Tibial artery (tissue), 4 donors: Measurements from ENCODE around the gene RAB37.

ENCODE experiments used
- DNase-seq, 2 donors: peaks; one replicate each; pipeline ENCODE4 v3.0.0-alpha.2; 2019
- H3K27ac ChIP-seq, 2 donors: fragments of 200-600 bp; sonication (generic) in 1 of 2; 1 replicate in 1 of 2; 2 replicates in 1 of 2; pipeline ENCODE4 v1.5.1; 2018 to 2019; ENCODE audit warnings: mild to moderate bottlenecking in 1 of 2
- H3K27me3 ChIP-seq, 2 donors: fragments of 200-600 bp; sonication (generic) in 1 of 2; one replicate each; pipeline versions ENCODE4 v1.5.1 to v1.6.0; 2016 to 2019
- H3K36me3 ChIP-seq, 3 donors: fragments of 200-600 bp; sonication (generic) in 2 of 3; one replicate each; pipeline ENCODE4 v1.5.1; 2016 to 2019; ENCODE audit warnings: mild to moderate bottlenecking in 2 of 3
- H3K4me1 ChIP-seq, 4 donors: fragments of 200-600 bp; sonication (generic) in 2 of 4; 1 replicate in 3 of 4; 2 replicates in 1 of 4; pipeline ENCODE4 v1.5.1; 2016 to 2019
- H3K4me3 ChIP-seq, 2 donors: fragments of 200-600 bp; sonication (generic) in 1 of 2; 1 replicate in 1 of 2; 2 replicates in 1 of 2; pipeline ENCODE4 v1.5.1; 2018 to 2019; ENCODE audit warnings: mild to moderate bottlenecking in 2 of 2
- H3K9me3 ChIP-seq, 3 donors: fragments of 200-600 bp; sonication (generic) in 1 of 3; one replicate each; pipeline ENCODE4 v1.5.1; 2016 to 2019
- CTCF ChIP-seq, 2 experiments: fragments of 200-600 bp in 1 of 2; fragments of 450-650 bp in 1 of 2; IDR thresholded peaks; one replicate each; pipeline ENCODE4 v1.5.1; 2017 to 2019; ENCODE audit warnings: antibody characterized with exemption in 2 of 2, mild to moderate bottlenecking in 1 of 2, moderate library complexity in 1 of 2
- intact Hi-C: fragments of 100-400 bp; cut with DNase I; formaldehyde crosslinking; loops from one replicate; pipeline ENCODE4 v1.15.0; 2023; ENCODE audit warnings: low total_unique reads

RAB37 gene

DNA sequence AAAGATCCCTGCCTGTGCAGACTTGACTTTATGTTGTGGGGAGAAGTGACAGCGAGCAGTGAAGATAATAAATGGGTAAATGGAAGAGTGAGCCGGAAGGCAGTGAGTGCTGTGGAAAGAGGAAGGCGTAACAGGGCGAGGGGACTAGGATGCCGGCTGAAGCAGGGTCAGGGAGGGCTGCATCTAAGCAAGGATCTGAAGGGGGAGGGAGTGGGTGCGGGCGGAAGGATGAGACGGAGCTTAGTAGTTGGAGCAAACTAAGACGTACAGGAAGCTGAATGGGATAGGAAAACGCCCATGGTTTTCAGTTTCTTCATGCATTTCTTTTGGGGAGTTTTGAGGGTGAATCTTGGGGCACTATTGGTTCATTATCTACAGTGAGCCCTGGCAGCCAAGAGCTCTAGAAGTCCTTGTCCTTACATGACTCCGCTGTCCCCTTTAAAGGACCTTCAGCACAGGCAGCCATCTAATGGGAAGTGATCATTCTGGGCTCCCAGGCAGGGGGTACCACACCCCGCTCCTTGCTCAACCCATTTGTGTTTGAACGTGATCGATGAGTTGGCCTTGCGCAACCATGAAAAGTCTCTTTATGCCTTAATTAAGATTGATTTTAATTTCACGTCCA is 49.5 kb downstream of the RAB37 start:
- intact Hi-C loops = no loop called here
- peak in 1 of 2 donors; percentile 53 for DNase-seq
- no peaks in the 10 kb centered on the region for H3K4me1 ChIP-seq

DNA sequence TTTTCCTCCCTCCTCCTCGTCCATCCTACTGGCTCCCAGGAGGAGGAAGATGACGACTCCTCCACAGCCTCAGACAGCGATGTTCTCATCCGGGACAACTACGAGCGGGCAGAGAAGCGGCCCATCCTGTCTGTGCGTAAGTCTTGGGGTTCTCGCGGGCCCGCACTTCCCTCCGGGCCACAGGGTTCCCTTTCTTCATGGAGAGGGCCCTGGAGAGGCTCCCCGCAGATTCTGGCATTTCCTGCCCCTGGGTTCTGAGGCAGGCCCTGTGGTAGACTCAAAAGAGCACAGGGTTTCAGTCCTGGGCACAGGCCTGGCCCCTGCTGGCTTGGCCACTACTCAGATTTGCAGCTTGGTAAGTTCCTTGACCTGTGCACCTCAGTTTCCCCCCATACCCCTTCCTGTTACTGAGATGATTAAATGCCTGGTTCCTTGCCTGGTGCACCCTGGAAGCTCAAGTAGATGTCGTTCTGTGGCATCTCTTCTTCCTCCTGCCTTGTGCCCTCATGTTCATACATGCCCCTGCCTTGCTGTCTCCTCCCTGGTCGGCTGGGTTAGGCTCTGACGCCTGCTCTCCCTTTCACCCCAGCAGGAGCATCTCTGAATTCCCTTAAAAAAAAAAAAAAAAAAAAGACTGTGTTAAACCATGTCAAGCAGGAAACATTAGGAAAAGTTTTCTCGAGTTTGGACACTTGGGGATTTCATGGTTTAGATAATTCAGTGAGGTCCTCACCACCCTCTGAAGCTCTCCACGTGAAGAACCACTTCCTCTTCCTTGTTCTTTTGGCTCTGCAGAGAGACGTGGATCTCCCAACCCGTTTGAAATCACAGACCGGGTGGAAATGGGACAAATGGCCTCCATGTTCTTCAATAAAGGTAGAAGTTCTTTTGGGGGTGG is 53.4 kb downstream of the RAB37 start:
- H3K36me3 ChIP-seq = peaks cover 11 to 79% (median 41%) of the 10 kb centered on the region in 3 donors
- no peaks in the 10 kb centered on the region for H3K4me1 ChIP-seq
- no peaks in the 10 kb centered on the region for H3K9me3 ChIP-seq
- DNase-seq = no peak
- TF ChIP-seq CTCF (IDR thresholded peaks at IDR 0.05) = no peak
- H3K27ac ChIP-seq = no peak overlapping the region
- no peaks in the 10 kb centered on the region for H3K27me3 ChIP-seq
- H3K4me3 ChIP-seq = no peak overlapping the region
- intact Hi-C loops = loop anchor here (5.0 kb wide), 1 partner anchor 72 kb away; no protein-coding TSS in a partner anchor

More for the DNA sequence above, 49.5 kb downstream of the RAB37 start:
- H3K4me3 ChIP-seq = no peak overlapping the region
- peaks cover 5 to 59% (median 13%) of the 10 kb centered on the region in 3 donors for H3K36me3 ChIP-seq
- H3K27me3 ChIP-seq = no peaks in the 10 kb centered on the region
- no peak for TF ChIP-seq CTCF (IDR thresholded peaks at IDR 0.05)
- H3K27ac ChIP-seq = no peak overlapping the region
- no peaks in the 10 kb centered on the region for H3K9me3 ChIP-seq

GRCh38 chr17:74792586-74793105 is 55.6 kb downstream of the RAB37 start:
- TF ChIP-seq CTCF (IDR thresholded peaks at IDR 0.05) = no peak
- Histone ChIP-seq H3K4me3 (no peak overlapping the region), H3K27me3 (no peaks in the 10 kb centered on the region), H3K4me1 (no peaks in the 10 kb centered on the region), H3K36me3 (peaks cover 16 to 89% (median 63%) of the 10 kb centered on the region in 3 donors), H3K27ac (no peak overlapping the region), H3K9me3 (no peaks in the 10 kb centered on the region)
- intact Hi-C loops = loop anchor here (5.0 kb wide), 1 partner anchor 70 kb away; no protein-coding TSS in a partner anchor
- no peak for DNase-seq

DNA sequence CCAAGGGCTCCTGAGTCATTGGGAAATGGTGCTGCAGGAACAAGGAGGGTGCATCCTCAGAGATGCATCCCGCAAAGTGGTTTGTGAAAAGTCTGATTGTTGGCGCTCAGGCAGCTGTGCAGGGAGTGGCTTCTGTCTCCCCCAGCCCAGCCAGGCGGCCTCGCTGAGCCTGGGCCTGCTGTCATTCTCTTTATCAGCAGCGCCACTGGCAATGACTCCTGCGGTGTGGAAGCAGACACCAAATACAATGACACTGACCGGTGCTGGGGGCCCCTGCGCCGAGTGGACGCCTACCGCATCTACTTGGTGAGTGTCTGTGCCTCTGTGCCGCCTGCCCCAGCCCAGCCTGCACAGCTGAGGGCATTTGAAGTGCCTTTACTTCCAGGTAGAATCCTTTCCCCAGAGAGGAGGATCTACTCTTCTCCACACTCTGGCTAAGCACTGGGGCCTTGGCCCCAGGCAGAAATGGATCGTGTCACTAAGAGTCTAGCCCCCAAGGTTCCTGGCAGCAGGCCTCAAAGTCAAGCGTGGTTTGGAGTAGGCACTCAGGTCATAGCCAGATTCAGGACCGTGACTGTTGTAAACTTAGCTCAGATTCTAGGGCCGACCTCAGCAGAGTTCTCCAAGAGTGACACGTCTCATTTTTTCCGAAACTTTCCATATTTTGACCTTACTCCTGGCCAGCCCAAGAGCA is 58.4 kb downstream of the RAB37 start:
- TF ChIP-seq CTCF (IDR thresholded peaks at IDR 0.05) = no peak
- no peaks in the 10 kb centered on the region for H3K4me1 ChIP-seq
- no peaks in the 10 kb centered on the region for H3K27me3 ChIP-seq
- H3K36me3 ChIP-seq = peaks cover 25 to 95% (median 78%) of the 10 kb centered on the region in 3 donors
- DNase-seq = no peak
- no peaks in the 10 kb centered on the region for H3K9me3 ChIP-seq
- H3K4me3 ChIP-seq = no peak overlapping the region
- H3K27ac ChIP-seq = no peak overlapping the region
- intact Hi-C loops = no loop called here

GRCh38 chr17:74796211-74796610 is 59.2 kb downstream of the RAB37 start:
- intact Hi-C loops = no loop called here
- Histone ChIP-seq H3K36me3 (peaks cover 25 to 95% (median 84%) of the 10 kb centered on the region in 3 donors), H3K9me3 (no peaks in the 10 kb centered on the region), H3K27ac (no peak overlapping the region), H3K4me3 (no peak overlapping the region), H3K4me1 (no peaks in the 10 kb centered on the region), H3K27me3 (no peaks in the 10 kb centered on the region)
- DNase-seq = no peak
- TF ChIP-seq CTCF (IDR thresholded peaks at IDR 0.05) = no peak
